Umbilical cord (tissue), 2 donors: ENCODE measurements around the gene DOCK2. TPM values are rescaled to one million over a fixed set of nuclear protein-coding genes. Genes with fewer than 3 reads are reported as not detected.
"Not testable (repeated sequence)": the region's sequence is repeated elsewhere in the genome, so short reads cannot be mapped to it uniquely, and the experiment has no call there.

Source experiments
- DNase-seq: peaks from one replicate; pipeline ENCODE4 v3.0.0-alpha.2; 2015; ENCODE audit warnings: low spot score
- total RNA-seq: library from RNA; depleted of rRNA; stranded (reverse); fragments of >200 nt; gene quantifications from one replicate; pipeline ENCODE4 v1.2.3, GENCODE V29; 2014; ENCODE audit warnings: low replicate concordance; ENCODE audit not compliant: insufficient read depth

DOCK2 gene
- 72.5 TPM for total RNA-seq

- peak; percentile 23 for DNase-seq
Observed at GRCh38 chr5:169637085-169637548, at the start of gene DOCK2. Gene DOCK2, plus strand, starts transcription at chr5:169637275. Its CDS starts 52 bp downstream, at chr5:169637327.

GRCh38 chr5:169590602-169591001 lies 46.5 kb upstream of the DOCK2 start:
- no peak for DNase-seq

- DNase-seq, result no peak
Observed at GRCh38 chr5:169591636-169592035, 45.4 kb upstream of the DOCK2 start.

GRCh38 chr5:169592937-169593650 lies 44.0 kb upstream of the DOCK2 start:
- no peak for DNase-seq

- no peak for DNase-seq
Observed at GRCh38 chr5:169595172-169595820, 41.8 kb upstream of the DOCK2 start.

GRCh38 chr5:169599451-169599850 lies 37.6 kb upstream of the DOCK2 start:
- DNase-seq, result no peak

GRCh38 chr5:169602535-169602934 lies 34.5 kb upstream of the DOCK2 start:
- DNase-seq, result no peak

- no peak for DNase-seq
Observed at GRCh38 chr5:169606279-169606678, 30.8 kb upstream of the DOCK2 start.

GRCh38 chr5:169607882-169608281 lies 29.2 kb upstream of the DOCK2 start:
- no peak for DNase-seq

- no peak for DNase-seq
Observed at GRCh38 chr5:169609716-169610115, 27.4 kb upstream of the DOCK2 start.

GRCh38 chr5:169610606-169611005 lies 26.5 kb upstream of the DOCK2 start:
- no peak for DNase-seq

- no peak for DNase-seq
Observed at GRCh38 chr5:169615561-169615960, 21.5 kb upstream of the DOCK2 start.

GRCh38 chr5:169624307-169624706 lies 12.8 kb upstream of the DOCK2 start:
- not testable (repeated sequence) for DNase-seq

GRCh38 chr5:169626779-169627178 lies 10.3 kb upstream of the DOCK2 start:
- peak; percentile 57 for DNase-seq

- no peak for DNase-seq
Observed at GRCh38 chr5:169627551-169627950, 9.5 kb upstream of the DOCK2 start.

GRCh38 chr5:169628892-169629291 lies 8.2 kb upstream of the DOCK2 start:
- DNase-seq, result no peak

- DNase-seq, result no peak
Observed at GRCh38 chr5:169629847-169630548, 7.1 kb upstream of the DOCK2 start.

- no peak for DNase-seq
Observed at GRCh38 chr5:169631360-169631759, 5.7 kb upstream of the DOCK2 start.

GRCh38 chr5:169632946-169633345 lies 4.1 kb upstream of the DOCK2 start:
- no peak for DNase-seq

- DNase-seq, result no peak
Observed at GRCh38 chr5:169634606-169635005, 2.5 kb upstream of the DOCK2 start.

- DNase-seq, result no peak
Observed at GRCh38 chr5:169635936-169636335, 1.1 kb upstream of the DOCK2 start.

- DNase-seq, result no peak
Observed at GRCh38 chr5:169636477-169637084, 494 bp upstream of the DOCK2 start.
